ENCODE data around the gene COMMD3. TPM values are rescaled to one million over a fixed set of nuclear protein-coding genes. Genes with fewer than 3 reads are reported as not detected.

COMMD3 gene
- total RNA-seq, 2 donors from 2014 or later: 10.4 to 14.9 TPM

DNA sequence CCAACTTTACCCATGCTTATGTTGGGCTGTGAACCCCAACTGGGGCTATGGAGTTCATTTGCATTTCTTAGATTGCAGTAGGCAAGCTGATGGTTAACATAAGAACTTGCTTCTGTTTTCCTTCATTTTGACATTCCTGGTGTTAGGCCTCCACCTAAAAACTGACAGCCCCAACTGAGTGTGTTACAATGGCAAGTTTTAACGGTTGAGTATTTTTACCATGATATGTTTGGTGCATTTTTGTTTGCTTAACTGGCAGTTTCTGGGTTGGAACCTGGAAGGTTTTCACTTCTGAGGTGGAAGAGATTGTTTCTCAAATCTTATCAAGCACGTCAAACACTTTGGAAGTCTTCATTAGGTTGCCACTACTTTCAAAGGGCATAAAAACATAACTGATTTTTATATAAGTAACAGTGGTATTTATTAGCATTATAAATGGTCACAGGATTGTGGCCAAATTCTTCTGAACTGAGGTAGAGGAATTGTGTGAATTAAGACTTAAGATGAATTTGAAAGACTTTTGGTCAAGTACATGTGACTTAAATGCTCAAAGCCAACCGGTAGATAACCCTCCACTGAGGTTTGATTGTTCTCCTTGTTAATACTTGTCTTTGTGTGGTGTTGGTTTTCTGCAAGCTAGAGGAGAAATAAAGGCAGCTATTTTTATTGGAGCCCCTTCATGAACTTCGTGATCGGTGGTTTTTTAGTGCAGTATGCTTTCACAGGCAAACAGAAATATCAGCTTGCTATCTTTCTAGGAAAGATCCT, 7.5 kb downstream of the COMMD3 start:
- Histone ChIP-seq H3K9ac (ENCODE audit: extremely low read depth, low read length, poor library complexity, severe bottlenecking) (no peak overlapping the region), H3K4me1 (ENCODE audit: control insufficient read depth, insufficient read depth, low read length) (no peaks in the 10 kb centered on the region), H3K9me3 (ENCODE audit: control insufficient read depth, low read length) (no peaks in the 10 kb centered on the region), H3K27me3 (ENCODE audit: control insufficient read depth, insufficient read depth, low read length, poor library complexity, severe bottlenecking) (peaks cover 65% of the 10 kb centered on the region), H3K27ac (ENCODE audit: low read depth, low read length) (no peak overlapping the region), H3K4me3 (ENCODE audit: low read length) (peak overlapping the region; percentile 80), H3K36me3 (ENCODE audit: control insufficient read depth, insufficient read depth, low read length) (peaks cover 18% of the 10 kb centered on the region)
- Mint-ChIP-seq H3K4me1 (peaks cover 37% of the 10 kb centered on the region), H3K27ac (no peak overlapping the region), H3K27me3 (ENCODE audit: insufficient read depth) (peaks cover 73% of the 10 kb centered on the region), H3K36me3 (ENCODE audit: low read depth) (peaks cover 9% of the 10 kb centered on the region), H3K4me3 (peak overlapping the region; percentile 68), H3K9me3 (no peaks in the 10 kb centered on the region)
- no peak for DNase-seq
- WGBS, 2 experiments (ENCODE audit: insufficient coverage in 1 of 2, insufficient read length in 1 of 2): 2 to 17% methylated on average over 2 to 5 of the region's 5 CpGs
- TF ChIP-seq, protein P1, sequence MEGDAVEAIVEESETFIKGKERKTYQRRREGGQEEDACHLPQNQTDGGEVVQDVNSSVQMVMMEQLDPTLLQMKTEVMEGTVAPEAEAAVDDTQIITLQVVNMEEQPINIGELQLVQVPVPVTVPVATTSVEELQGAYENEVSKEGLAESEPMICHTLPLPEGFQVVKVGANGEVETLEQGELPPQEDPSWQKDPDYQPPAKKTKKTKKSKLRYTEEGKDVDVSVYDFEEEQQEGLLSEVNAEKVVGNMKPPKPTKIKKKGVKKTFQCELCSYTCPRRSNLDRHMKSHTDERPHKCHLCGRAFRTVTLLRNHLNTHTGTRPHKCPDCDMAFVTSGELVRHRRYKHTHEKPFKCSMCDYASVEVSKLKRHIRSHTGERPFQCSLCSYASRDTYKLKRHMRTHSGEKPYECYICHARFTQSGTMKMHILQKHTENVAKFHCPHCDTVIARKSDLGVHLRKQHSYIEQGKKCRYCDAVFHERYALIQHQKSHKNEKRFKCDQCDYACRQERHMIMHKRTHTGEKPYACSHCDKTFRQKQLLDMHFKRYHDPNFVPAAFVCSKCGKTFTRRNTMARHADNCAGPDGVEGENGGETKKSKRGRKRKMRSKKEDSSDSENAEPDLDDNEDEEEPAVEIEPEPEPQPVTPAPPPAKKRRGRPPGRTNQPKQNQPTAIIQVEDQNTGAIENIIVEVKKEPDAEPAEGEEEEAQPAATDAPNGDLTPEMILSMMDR (conservative IDR thresholded peaks at IDR 0.05): no peak

DNA sequence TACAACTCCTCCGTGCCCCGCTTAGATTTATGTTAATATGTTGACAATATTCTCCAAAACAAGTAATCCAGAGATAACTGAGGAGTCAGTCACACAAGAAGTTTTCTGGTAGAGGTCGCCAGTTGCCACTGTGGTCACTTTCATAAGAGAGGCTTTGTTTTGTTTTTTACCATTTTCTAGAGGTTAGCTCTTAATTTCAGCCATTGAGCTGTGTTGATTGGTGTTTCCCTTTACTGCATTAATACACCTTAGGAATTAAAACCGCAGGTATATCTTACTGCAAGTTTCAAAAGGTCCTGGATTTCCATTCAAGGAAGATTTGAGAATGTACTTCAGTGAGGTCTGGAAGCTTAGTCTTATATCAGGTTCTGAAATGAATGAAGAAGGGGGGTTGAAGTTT, 8.2 kb downstream of the COMMD3 start:
- peaks cover 25% of the 10 kb centered on the region for H3K36me3 ChIP-seq (ENCODE audit: control insufficient read depth, insufficient read depth, low read length)
- 5 to 7% methylated on average over 2 to 4 of the region's 4 CpGs for WGBS, 2 experiments (ENCODE audit: insufficient coverage in 1 of 2, insufficient read length in 1 of 2)
- no peak for DNase-seq
- Mint-ChIP-seq H3K9me3 (no peaks in the 10 kb centered on the region), H3K4me1 (peaks cover 37% of the 10 kb centered on the region), H3K27me3 (ENCODE audit: insufficient read depth) (peaks cover 69% of the 10 kb centered on the region), H3K4me3 (peak overlapping the region; percentile 68), H3K36me3 (ENCODE audit: low read depth) (peaks cover 13% of the 10 kb centered on the region), H3K27ac (no peak overlapping the region)
- peak overlapping the region; percentile 80 for H3K4me3 ChIP-seq (ENCODE audit: low read length)
- no peak overlapping the region for H3K9ac ChIP-seq (ENCODE audit: extremely low read depth, low read length, poor library complexity, severe bottlenecking)
- TF ChIP-seq, protein P1 (conservative IDR thresholded peaks at IDR 0.05): no peak
- H3K27ac ChIP-seq (ENCODE audit: low read depth, low read length): no peak overlapping the region
- H3K9me3 ChIP-seq (ENCODE audit: control insufficient read depth, low read length): no peaks in the 10 kb centered on the region
- peaks cover 58% of the 10 kb centered on the region for H3K27me3 ChIP-seq (ENCODE audit: control insufficient read depth, insufficient read depth, low read length, poor library complexity, severe bottlenecking)
- no peaks in the 10 kb centered on the region for H3K4me1 ChIP-seq (ENCODE audit: control insufficient read depth, insufficient read depth, low read length)

GRCh38 chr10:22324893-22325271, 8.7 kb downstream of the COMMD3 start:
- Mint-ChIP-seq H3K4me1 (peaks cover 37% of the 10 kb centered on the region), H3K27me3 (ENCODE audit: insufficient read depth) (peaks cover 69% of the 10 kb centered on the region), H3K27ac (no peak overlapping the region), H3K36me3 (ENCODE audit: low read depth) (peaks cover 17% of the 10 kb centered on the region), H3K9me3 (no peaks in the 10 kb centered on the region), H3K4me3 (peak overlapping the region; percentile 68)
- H3K9me3 ChIP-seq (ENCODE audit: control insufficient read depth, low read length): no peaks in the 10 kb centered on the region
- peak overlapping the region; percentile 80 for H3K4me3 ChIP-seq (ENCODE audit: low read length)
- TF ChIP-seq, protein P1 (conservative IDR thresholded peaks at IDR 0.05): no peak
- no peaks in the 10 kb centered on the region for H3K4me1 ChIP-seq (ENCODE audit: control insufficient read depth, insufficient read depth, low read length)
- H3K36me3 ChIP-seq (ENCODE audit: control insufficient read depth, insufficient read depth, low read length): peaks cover 29% of the 10 kb centered on the region
- no peak overlapping the region for H3K9ac ChIP-seq (ENCODE audit: extremely low read depth, low read length, poor library complexity, severe bottlenecking)
- DNase-seq: no peak
- WGBS, 2 experiments (ENCODE audit: insufficient coverage in 1 of 2, insufficient read length in 1 of 2): 1 to 2% methylated on average over 5 to 9 of the region's 9 CpGs
- peaks cover 58% of the 10 kb centered on the region for H3K27me3 ChIP-seq (ENCODE audit: control insufficient read depth, insufficient read depth, low read length, poor library complexity, severe bottlenecking)
- H3K27ac ChIP-seq (ENCODE audit: low read depth, low read length): no peak overlapping the region
